Prostate gland (tissue), 2 donors: ENCODE measurements around the gene SYCP3. TPM values are rescaled to one million over a fixed set of nuclear protein-coding genes. Genes with fewer than 3 reads are reported as not detected.

Experiments
- DNase-seq: peaks from one replicate; pipeline ENCODE4 v3.0.0-alpha.2; 2019; ENCODE audit warnings: low spot score
- H3K27ac ChIP-seq, 2 donors: fragments of 200-600 bp; sonication (generic); 2 replicates each; pipeline ENCODE4 v1.5.1; 2017 to 2019
- H3K27me3 ChIP-seq: fragments of 200-600 bp; sonication (generic); replicated peaks from 2 replicates; pipeline ENCODE4 v1.5.1; 2019; ENCODE audit not compliant: insufficient read depth
- H3K36me3 ChIP-seq, 2 donors: fragments of 200-600 bp; sonication (generic); 1 replicate in 1 of 2; 2 replicates in 1 of 2; pipeline versions ENCODE4 v1.5.1 to v1.8.1; 2017 to 2019
- H3K4me1 ChIP-seq: fragments of 200-600 bp; sonication (generic); replicated peaks from 2 replicates; pipeline ENCODE4 v1.5.1; 2019
- H3K4me3 ChIP-seq, 2 donors: fragments of 200-600 bp; sonication (generic); 2 replicates each; pipeline ENCODE4 v1.5.1; 2017 to 2019
- H3K9me3 ChIP-seq: fragments of 200-600 bp; sonication (generic); 2 replicates; pipeline ENCODE4 v1.5.1; 2017
- CTCF ChIP-seq, 4 experiments: fragments of 200-600 bp in 2 of 4; fragments of 450-650 bp in 2 of 4; sonication (generic) in 2 of 4; IDR thresholded peaks; 1 replicate in 3 of 4; 2 replicates in 1 of 4; pipeline ENCODE4 v1.5.1; 2016 to 2019; ENCODE audit warnings: antibody characterized with exemption in 4 of 4, mild to moderate bottlenecking in 2 of 4, moderate library complexity in 2 of 4
- POLR2A ChIP-seq: fragments of 450-650 bp; IDR thresholded peaks from one replicate; pipeline ENCODE4 v1.6.1; 2016; ENCODE audit warnings: antibody characterized with exemption, mild to moderate bottlenecking
- POLR2AphosphoS5 ChIP-seq: sonication (generic); formaldehyde crosslinking; IDR thresholded peaks from one replicate; pipeline ENCODE4 v1.6.1; 2017; ENCODE audit warnings: antibody characterized with exemption
- WGBS: methylation state at CpG from one replicate; pipeline ENCODE4 v1.1.5; 2018; 5-methylcytosine and 5-hydroxymethylcytosine counted together
- intact Hi-C: fragments of 100-400 bp; cut with DNase I; formaldehyde crosslinking; loops from one replicate; pipeline ENCODE4 v1.14.2; 2022
- total RNA-seq, 2 donors: library from RNA; depleted of rRNA; stranded (reverse); fragments of >200 nt; gene quantifications; one replicate each; pipeline ENCODE4 v1.1.0, GENCODE V29; 2016

Gene SYCP3
- total RNA-seq, 2 donors from 2014 or later: 14.0 TPM; not detected in 1

GRCh38 chr12:101727098-101727497 is 12.2 kb downstream of the SYCP3 start:
- Histone ChIP-seq H3K27me3 (no peaks in the 10 kb centered on the region), H3K9me3 (no peaks in the 10 kb centered on the region), H3K4me1 (no peaks in the 10 kb centered on the region), H3K4me3 (no peak overlapping the region), H3K36me3 (peaks cover 0 to 2% of the 10 kb centered on the region in 2 donors), H3K27ac (no peak overlapping the region)
- TF ChIP-seq POLR2AphosphoS5 (no peak), CTCF (IDR thresholded peaks at IDR 0.05) (no peak), POLR2A (no peak)
- DNase-seq: no peak
- intact Hi-C loops: no loop called here

GRCh38 chr12:101722392-101722791 is 16.9 kb downstream of the SYCP3 start:
- Histone ChIP-seq H3K27me3 (no peaks in the 10 kb centered on the region), H3K4me1 (no peaks in the 10 kb centered on the region), H3K36me3 (peaks cover 0 to 2% of the 10 kb centered on the region in 2 donors), H3K4me3 (no peak overlapping the region), H3K27ac (no peak overlapping the region), H3K9me3 (no peaks in the 10 kb centered on the region)
- DNase-seq: no peak
- intact Hi-C loops: no loop called here
- 99% methylated on average over 4 of the region's 4 CpGs for WGBS
- TF ChIP-seq POLR2AphosphoS5 (no peak), CTCF (IDR thresholded peaks at IDR 0.05) (no peak), POLR2A (no peak)

- no peak for DNase-seq
- Histone ChIP-seq H3K27me3 (no peaks in the 10 kb centered on the region), H3K27ac (no peak overlapping the region), H3K36me3 (no peaks in the 10 kb centered on the region), H3K4me1 (no peaks in the 10 kb centered on the region), H3K4me3 (no peak overlapping the region), H3K9me3 (no peaks in the 10 kb centered on the region)
- TF ChIP-seq POLR2AphosphoS5 (no peak), CTCF (IDR thresholded peaks at IDR 0.05) (no peak), POLR2A (no peak)
- intact Hi-C loops: no loop called here
These were observed 19.1 kb downstream of the SYCP3 start for GRCh38 chr12:101720118-101720517.

- H3K27ac ChIP-seq: no peak overlapping the region
- no peaks in the 10 kb centered on the region for H3K9me3 ChIP-seq
- no peak for DNase-seq
- TF ChIP-seq POLR2A (no peak), CTCF (IDR thresholded peaks at IDR 0.05) (no peak), POLR2AphosphoS5 (no peak)
- H3K27me3 ChIP-seq: no peaks in the 10 kb centered on the region
- H3K36me3 ChIP-seq: no peaks in the 10 kb centered on the region
- no peak overlapping the region for H3K4me3 ChIP-seq
- no peaks in the 10 kb centered on the region for H3K4me1 ChIP-seq
- intact Hi-C loops: no loop called here
These were observed 19.7 kb downstream of the SYCP3 start for GRCh38 chr12:101719566-101719965.

- no peaks in the 10 kb centered on the region for H3K9me3 ChIP-seq
- no peak overlapping the region for H3K27ac ChIP-seq
- intact Hi-C loops: no loop called here
- no peaks in the 10 kb centered on the region for H3K27me3 ChIP-seq
- 67% methylated on average over 3 of the region's 3 CpGs for WGBS
- DNase-seq: no peak
- H3K4me3 ChIP-seq: no peak overlapping the region
- TF ChIP-seq POLR2A: no peak
- TF ChIP-seq CTCF (IDR thresholded peaks at IDR 0.05): no peak
- TF ChIP-seq POLR2AphosphoS5: no peak
- H3K4me1 ChIP-seq: no peaks in the 10 kb centered on the region
- H3K36me3 ChIP-seq: no peaks in the 10 kb centered on the region
These were observed 24.3 kb downstream of the SYCP3 start for GRCh38 chr12:101714877-101715444.
